ENCODE data around the gene FRMPD4.

The FRMPD4 gene

DNA sequence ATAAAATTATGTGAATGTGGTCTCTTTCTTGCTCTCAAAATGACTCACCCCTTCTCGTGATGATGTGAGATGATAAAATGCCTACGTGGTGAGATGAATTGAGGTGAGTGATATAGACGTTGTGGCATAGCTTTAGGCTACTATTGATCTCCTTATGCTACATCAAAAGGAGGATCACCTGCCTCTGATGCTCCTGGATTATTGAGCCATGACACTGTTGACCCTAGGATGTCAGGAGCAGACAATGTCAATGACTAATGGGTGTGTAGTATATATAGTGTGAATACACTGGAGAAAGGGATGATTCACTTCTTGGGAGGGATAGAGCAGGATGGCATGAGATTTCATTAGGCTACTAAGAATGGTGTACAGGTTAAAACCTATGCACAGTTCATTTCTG lies 442.3 kb downstream of the FRMPD4 start:
- no peak overlapping the region for H3K4me3 ChIP-seq (ENCODE audit: low read length in 2 of 2)
- H3K36me3 ChIP-seq (ENCODE audit: control insufficient read depth in 2 of 2, insufficient read depth in 2 of 2, low read length in 2 of 2) = no peaks in the 10 kb centered on the region
- no peaks in the 10 kb centered on the region for H3K9me3 ChIP-seq (ENCODE audit: control insufficient read depth in 2 of 2, low read length in 2 of 2)
- no peak overlapping the region for H3K27ac ChIP-seq (ENCODE audit: low read depth in 2 of 2, low read length in 2 of 2)
- H3K4me1 ChIP-seq (ENCODE audit: control insufficient read depth in 2 of 2, insufficient read depth in 2 of 2, low read length in 2 of 2) = no peaks in the 10 kb centered on the region
- no peak overlapping the region for H3K9ac ChIP-seq (ENCODE audit: low read depth in 1 of 2, low read length in 2 of 2)
- H3K27me3 ChIP-seq (ENCODE audit: control insufficient read depth in 2 of 2, insufficient read depth in 2 of 2, low read length in 2 of 2) = peaks cover 2 to 3% of the 10 kb centered on the region in 2 donors

- Histone ChIP-seq H3K36me3 (ENCODE audit: control insufficient read depth in 2 of 2, insufficient read depth in 2 of 2, low read length in 2 of 2) (no peaks in the 10 kb centered on the region), H3K4me3 (ENCODE audit: low read length in 2 of 2) (no peak overlapping the region), H3K4me1 (ENCODE audit: control insufficient read depth in 2 of 2, insufficient read depth in 2 of 2, low read length in 2 of 2) (no peaks in the 10 kb centered on the region), H3K27me3 (ENCODE audit: control insufficient read depth in 2 of 2, insufficient read depth in 2 of 2, low read length in 2 of 2) (peaks cover 0 to 3% of the 10 kb centered on the region in 2 donors), H3K27ac (ENCODE audit: low read depth in 2 of 2, low read length in 2 of 2) (no peak overlapping the region), H3K9me3 (ENCODE audit: control insufficient read depth in 2 of 2, low read length in 2 of 2) (no peaks in the 10 kb centered on the region), H3K9ac (ENCODE audit: low read depth in 1 of 2, low read length in 2 of 2) (no peak overlapping the region)
Observed at GRCh38 chrX:12581546-12581945, 443.3 kb downstream of the FRMPD4 start.

GRCh38 chrX:12582649-12583048 lies 444.4 kb downstream of the FRMPD4 start:
- H3K9me3 ChIP-seq (ENCODE audit: control insufficient read depth in 2 of 2, low read length in 2 of 2) = no peaks in the 10 kb centered on the region
- no peaks in the 10 kb centered on the region for H3K36me3 ChIP-seq (ENCODE audit: control insufficient read depth in 2 of 2, insufficient read depth in 2 of 2, low read length in 2 of 2)
- H3K4me3 ChIP-seq (ENCODE audit: low read length in 2 of 2) = no peak overlapping the region
- peaks cover 0 to 3% of the 10 kb centered on the region in 2 donors for H3K27me3 ChIP-seq (ENCODE audit: control insufficient read depth in 2 of 2, insufficient read depth in 2 of 2, low read length in 2 of 2)
- no peak overlapping the region for H3K27ac ChIP-seq (ENCODE audit: low read depth in 2 of 2, low read length in 2 of 2)
- H3K4me1 ChIP-seq (ENCODE audit: control insufficient read depth in 2 of 2, insufficient read depth in 2 of 2, low read length in 2 of 2) = no peaks in the 10 kb centered on the region
- no peak overlapping the region for H3K9ac ChIP-seq (ENCODE audit: low read depth in 1 of 2, low read length in 2 of 2)

DNA sequence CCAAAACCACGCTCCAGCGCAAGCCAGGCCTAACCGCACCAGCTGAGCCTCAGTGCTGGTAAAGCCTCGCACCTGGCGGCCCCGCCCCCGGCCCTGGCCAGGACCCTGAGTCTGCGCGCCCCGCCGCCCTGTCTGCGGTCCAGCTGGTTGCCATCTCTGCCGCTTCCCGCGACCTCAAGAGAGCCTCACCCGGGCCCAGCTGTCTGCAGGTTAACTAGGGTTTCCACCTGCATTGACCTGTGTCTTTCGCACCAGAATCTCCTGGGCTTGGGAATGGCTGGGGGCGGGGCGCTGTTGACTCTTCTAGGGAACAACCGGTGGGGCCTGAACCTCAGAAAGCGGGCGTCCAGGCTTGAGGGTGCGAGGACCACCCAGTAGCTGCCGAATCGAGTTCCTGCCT lies 445.3 kb downstream of the FRMPD4 start:
- Histone ChIP-seq H3K36me3 (ENCODE audit: control insufficient read depth in 2 of 2, insufficient read depth in 2 of 2, low read length in 2 of 2) (no peaks in the 10 kb centered on the region), H3K4me3 (ENCODE audit: low read length in 2 of 2) (no peak overlapping the region), H3K27me3 (ENCODE audit: control insufficient read depth in 2 of 2, insufficient read depth in 2 of 2, low read length in 2 of 2) (peaks cover 0 to 3% of the 10 kb centered on the region in 2 donors), H3K9me3 (ENCODE audit: control insufficient read depth in 2 of 2, low read length in 2 of 2) (no peaks in the 10 kb centered on the region), H3K27ac (ENCODE audit: low read depth in 2 of 2, low read length in 2 of 2) (no peak overlapping the region), H3K4me1 (ENCODE audit: control insufficient read depth in 2 of 2, insufficient read depth in 2 of 2, low read length in 2 of 2) (no peaks in the 10 kb centered on the region), H3K9ac (ENCODE audit: low read depth in 1 of 2, low read length in 2 of 2) (no peak overlapping the region)

- no peaks in the 10 kb centered on the region for H3K4me1 ChIP-seq (ENCODE audit: control insufficient read depth in 2 of 2, insufficient read depth in 2 of 2, low read length in 2 of 2)
- H3K27ac ChIP-seq (ENCODE audit: low read depth in 2 of 2, low read length in 2 of 2) = no peak overlapping the region
- H3K36me3 ChIP-seq (ENCODE audit: control insufficient read depth in 2 of 2, insufficient read depth in 2 of 2, low read length in 2 of 2) = no peaks in the 10 kb centered on the region
- H3K9me3 ChIP-seq (ENCODE audit: control insufficient read depth in 2 of 2, low read length in 2 of 2) = no peaks in the 10 kb centered on the region
- H3K4me3 ChIP-seq (ENCODE audit: low read length in 2 of 2) = no peak overlapping the region
- no peak overlapping the region for H3K9ac ChIP-seq (ENCODE audit: low read depth in 1 of 2, low read length in 2 of 2)
- H3K27me3 ChIP-seq (ENCODE audit: control insufficient read depth in 2 of 2, insufficient read depth in 2 of 2, low read length in 2 of 2) = peaks cover 0 to 3% of the 10 kb centered on the region in 2 donors
Observed at GRCh38 chrX:12595720-12596119, 457.4 kb downstream of the FRMPD4 start.

GRCh38 chrX:12610079-12610478 lies 471.8 kb downstream of the FRMPD4 start:
- H3K36me3 ChIP-seq (ENCODE audit: control insufficient read depth in 2 of 2, insufficient read depth in 2 of 2, low read length in 2 of 2) = no peaks in the 10 kb centered on the region
- no peaks in the 10 kb centered on the region for H3K9me3 ChIP-seq (ENCODE audit: control insufficient read depth in 2 of 2, low read length in 2 of 2)
- no peaks in the 10 kb centered on the region for H3K4me1 ChIP-seq (ENCODE audit: control insufficient read depth in 2 of 2, insufficient read depth in 2 of 2, low read length in 2 of 2)
- no peak overlapping the region for H3K27ac ChIP-seq (ENCODE audit: low read depth in 2 of 2, low read length in 2 of 2)
- H3K9ac ChIP-seq (ENCODE audit: low read depth in 1 of 2, low read length in 2 of 2) = no peak overlapping the region
- peaks cover 0 to 5% of the 10 kb centered on the region in 2 donors for H3K27me3 ChIP-seq (ENCODE audit: control insufficient read depth in 2 of 2, insufficient read depth in 2 of 2, low read length in 2 of 2)
- no peak overlapping the region for H3K4me3 ChIP-seq (ENCODE audit: low read length in 2 of 2)

DNA sequence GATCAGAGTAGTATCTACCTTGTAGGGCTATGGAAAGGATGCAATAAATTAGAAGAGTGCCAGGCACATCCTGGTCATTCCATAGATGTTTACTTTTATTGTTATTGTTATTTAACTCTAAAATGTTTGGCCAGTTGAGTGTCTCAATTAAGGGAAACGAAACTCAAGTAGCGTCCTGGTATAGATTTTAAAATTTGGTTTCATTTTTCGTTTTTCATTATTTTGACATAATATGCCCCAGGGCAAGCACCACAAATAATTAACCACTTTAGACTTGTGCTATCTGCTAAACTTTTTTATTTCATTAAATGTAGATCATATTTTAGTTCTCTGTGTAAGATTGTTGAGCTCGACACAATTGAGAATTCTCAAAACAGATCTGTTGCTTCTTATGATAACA lies 473.2 kb downstream of the FRMPD4 start:
- no peaks in the 10 kb centered on the region for H3K4me1 ChIP-seq (ENCODE audit: control insufficient read depth in 2 of 2, insufficient read depth in 2 of 2, low read length in 2 of 2)
- peaks cover 0 to 5% of the 10 kb centered on the region in 2 donors for H3K27me3 ChIP-seq (ENCODE audit: control insufficient read depth in 2 of 2, insufficient read depth in 2 of 2, low read length in 2 of 2)
- no peak overlapping the region for H3K4me3 ChIP-seq (ENCODE audit: low read length in 2 of 2)
- H3K9me3 ChIP-seq (ENCODE audit: control insufficient read depth in 2 of 2, low read length in 2 of 2) = no peaks in the 10 kb centered on the region
- H3K9ac ChIP-seq (ENCODE audit: low read depth in 1 of 2, low read length in 2 of 2) = no peak overlapping the region
- no peak overlapping the region for H3K27ac ChIP-seq (ENCODE audit: low read depth in 2 of 2, low read length in 2 of 2)
- H3K36me3 ChIP-seq (ENCODE audit: control insufficient read depth in 2 of 2, insufficient read depth in 2 of 2, low read length in 2 of 2) = no peaks in the 10 kb centered on the region

GRCh38 chrX:12614266-12614665 lies 476.0 kb downstream of the FRMPD4 start:
- H3K4me3 ChIP-seq (ENCODE audit: low read length in 2 of 2) = no peak overlapping the region
- no peaks in the 10 kb centered on the region for H3K9me3 ChIP-seq (ENCODE audit: control insufficient read depth in 2 of 2, low read length in 2 of 2)
- no peaks in the 10 kb centered on the region for H3K27me3 ChIP-seq (ENCODE audit: control insufficient read depth in 2 of 2, insufficient read depth in 2 of 2, low read length in 2 of 2)
- no peaks in the 10 kb centered on the region for H3K4me1 ChIP-seq (ENCODE audit: control insufficient read depth in 2 of 2, insufficient read depth in 2 of 2, low read length in 2 of 2)
- H3K9ac ChIP-seq (ENCODE audit: low read depth in 1 of 2, low read length in 2 of 2) = no peak overlapping the region
- H3K36me3 ChIP-seq (ENCODE audit: control insufficient read depth in 2 of 2, insufficient read depth in 2 of 2, low read length in 2 of 2) = no peaks in the 10 kb centered on the region
- H3K27ac ChIP-seq (ENCODE audit: low read depth in 2 of 2, low read length in 2 of 2) = no peak overlapping the region

DNA sequence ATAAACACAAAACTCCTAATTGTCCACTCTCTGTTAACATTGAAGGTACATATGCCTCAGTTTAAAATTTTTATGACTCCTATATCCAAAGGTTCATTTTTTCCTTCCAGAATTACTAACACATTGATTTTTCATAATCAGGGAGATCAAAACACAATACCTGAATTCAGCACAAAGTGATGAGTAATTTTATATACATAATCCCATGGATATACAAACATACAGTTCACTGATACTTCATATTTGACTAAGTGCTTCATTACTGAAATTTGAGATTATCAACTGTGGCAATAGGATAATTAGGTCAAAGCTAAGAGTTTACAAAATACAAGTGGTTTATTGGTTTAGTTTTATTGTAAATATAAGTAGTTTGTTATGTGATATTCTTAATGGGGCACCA lies 476.8 kb downstream of the FRMPD4 start:
- no peak overlapping the region for H3K9ac ChIP-seq (ENCODE audit: low read depth in 1 of 2, low read length in 2 of 2)
- no peak overlapping the region for H3K27ac ChIP-seq (ENCODE audit: low read depth in 2 of 2, low read length in 2 of 2)
- no peaks in the 10 kb centered on the region for H3K27me3 ChIP-seq (ENCODE audit: control insufficient read depth in 2 of 2, insufficient read depth in 2 of 2, low read length in 2 of 2)
- H3K4me1 ChIP-seq (ENCODE audit: control insufficient read depth in 2 of 2, insufficient read depth in 2 of 2, low read length in 2 of 2) = no peaks in the 10 kb centered on the region
- no peak overlapping the region for H3K4me3 ChIP-seq (ENCODE audit: low read length in 2 of 2)
- no peaks in the 10 kb centered on the region for H3K36me3 ChIP-seq (ENCODE audit: control insufficient read depth in 2 of 2, insufficient read depth in 2 of 2, low read length in 2 of 2)
- no peaks in the 10 kb centered on the region for H3K9me3 ChIP-seq (ENCODE audit: control insufficient read depth in 2 of 2, low read length in 2 of 2)

GRCh38 chrX:12617241-12617640 lies 479.0 kb downstream of the FRMPD4 start:
- Histone ChIP-seq H3K36me3 (ENCODE audit: control insufficient read depth in 2 of 2, insufficient read depth in 2 of 2, low read length in 2 of 2) (no peaks in the 10 kb centered on the region), H3K27me3 (ENCODE audit: control insufficient read depth in 2 of 2, insufficient read depth in 2 of 2, low read length in 2 of 2) (no peaks in the 10 kb centered on the region), H3K27ac (ENCODE audit: low read depth in 2 of 2, low read length in 2 of 2) (no peak overlapping the region), H3K4me1 (ENCODE audit: control insufficient read depth in 2 of 2, insufficient read depth in 2 of 2, low read length in 2 of 2) (no peaks in the 10 kb centered on the region), H3K4me3 (ENCODE audit: low read length in 2 of 2) (no peak overlapping the region), H3K9me3 (ENCODE audit: control insufficient read depth in 2 of 2, low read length in 2 of 2) (no peaks in the 10 kb centered on the region), H3K9ac (ENCODE audit: low read depth in 1 of 2, low read length in 2 of 2) (no peak overlapping the region)

- Histone ChIP-seq H3K4me3 (ENCODE audit: low read length in 2 of 2) (no peak overlapping the region), H3K9ac (ENCODE audit: low read depth in 1 of 2, low read length in 2 of 2) (no peak overlapping the region), H3K27me3 (ENCODE audit: control insufficient read depth in 2 of 2, insufficient read depth in 2 of 2, low read length in 2 of 2) (peaks cover 0 to 3% of the 10 kb centered on the region in 2 donors), H3K36me3 (ENCODE audit: control insufficient read depth in 2 of 2, insufficient read depth in 2 of 2, low read length in 2 of 2) (no peaks in the 10 kb centered on the region), H3K9me3 (ENCODE audit: control insufficient read depth in 2 of 2, low read length in 2 of 2) (no peaks in the 10 kb centered on the region), H3K27ac (ENCODE audit: low read depth in 2 of 2, low read length in 2 of 2) (no peak overlapping the region), H3K4me1 (ENCODE audit: control insufficient read depth in 2 of 2, insufficient read depth in 2 of 2, low read length in 2 of 2) (no peaks in the 10 kb centered on the region)
Observed at GRCh38 chrX:12647230-12647629, 509.0 kb downstream of the FRMPD4 start.

Data from mucosa of rectum (tissue), 2 donors.